ENCODE measurements around the gene TEX55. TPM values are rescaled to one million over a fixed set of nuclear protein-coding genes. Genes with fewer than 3 reads are reported as not detected.
"Not testable (repeated sequence)": the region's sequence is repeated elsewhere in the genome, so short reads cannot be mapped to it uniquely, and the experiment has no call there.

The TEX55 gene
- total RNA-seq, 2 experiments from 2014 or later, result not detected

GRCh38 chr3:119164745-119165144, 18.8 kb downstream of the TEX55 start:
- H3K36me3 Mint-ChIP-seq (ENCODE audit: low read depth); H3K4me3 Mint-ChIP-seq; intact Hi-C loops (cut with micrococcal nuclease); DNase-seq; H3K27me3 Mint-ChIP-seq (ENCODE audit: low read depth); H3K4me1 Mint-ChIP-seq (ENCODE audit: low read depth); CTCF ChIA-PET; H3K9me3 Mint-ChIP-seq; H3K27ac Mint-ChIP-seq: not testable (repeated sequence)

- no peaks in the 10 kb centered on the region for H3K4me1 Mint-ChIP-seq (ENCODE audit: low read depth)
- intact Hi-C loops (cut with micrococcal nuclease), result no loop called here
- H3K36me3 Mint-ChIP-seq (ENCODE audit: low read depth), result no peaks in the 10 kb centered on the region
- H3K4me3 Mint-ChIP-seq, result no peak overlapping the region
- H3K27me3 Mint-ChIP-seq (ENCODE audit: low read depth), result no peaks in the 10 kb centered on the region
- CTCF ChIA-PET, result no interaction called here
- DNase-seq, result no peak
- no peak overlapping the region for H3K27ac Mint-ChIP-seq
- no peaks in the 10 kb centered on the region for H3K9me3 Mint-ChIP-seq
Observed at GRCh38 chr3:119170821-119171220, 24.9 kb downstream of the TEX55 start.

GRCh38 chr3:119173325-119173724, 27.4 kb downstream of the TEX55 start, which contains the start of gene UPK1B:
Gene UPK1B, plus strand, starts transcription at chr3:119173598. Its CDS starts 13,144 bp downstream, at chr3:119186742.
- CTCF ChIA-PET, result no interaction called here
- intact Hi-C loops (cut with micrococcal nuclease), result no loop called here
- no peak for DNase-seq
- H3K9me3 Mint-ChIP-seq, result no peaks in the 10 kb centered on the region
- H3K4me1 Mint-ChIP-seq (ENCODE audit: low read depth), result no peaks in the 10 kb centered on the region
- no peak within 1 kb of the TSS for H3K27ac Mint-ChIP-seq
- no peak within 1 kb of the TSS for H3K4me3 Mint-ChIP-seq
- peaks cover 2% of the 10 kb centered on the region for H3K27me3 Mint-ChIP-seq (ENCODE audit: low read depth)
- no peaks in the 10 kb centered on the region for H3K36me3 Mint-ChIP-seq (ENCODE audit: low read depth)

GRCh38 chr3:119175872-119176756, 30.1 kb downstream of the TEX55 start:
- intact Hi-C loops (cut with micrococcal nuclease), result no loop called here
- no peaks in the 10 kb centered on the region for H3K4me1 Mint-ChIP-seq (ENCODE audit: low read depth)
- no peak overlapping the region for H3K4me3 Mint-ChIP-seq
- no peaks in the 10 kb centered on the region for H3K9me3 Mint-ChIP-seq
- H3K27ac Mint-ChIP-seq, result no peak overlapping the region
- CTCF ChIA-PET, result interaction anchor here (0.6 kb wide), 1 partner anchor 9 kb away, joined by 3 read pairs; no protein-coding TSS in a partner anchor
- DNase-seq, result no peak
- H3K27me3 Mint-ChIP-seq (ENCODE audit: low read depth), result peaks cover 2% of the 10 kb centered on the region
- no peaks in the 10 kb centered on the region for H3K36me3 Mint-ChIP-seq (ENCODE audit: low read depth)

DNA sequence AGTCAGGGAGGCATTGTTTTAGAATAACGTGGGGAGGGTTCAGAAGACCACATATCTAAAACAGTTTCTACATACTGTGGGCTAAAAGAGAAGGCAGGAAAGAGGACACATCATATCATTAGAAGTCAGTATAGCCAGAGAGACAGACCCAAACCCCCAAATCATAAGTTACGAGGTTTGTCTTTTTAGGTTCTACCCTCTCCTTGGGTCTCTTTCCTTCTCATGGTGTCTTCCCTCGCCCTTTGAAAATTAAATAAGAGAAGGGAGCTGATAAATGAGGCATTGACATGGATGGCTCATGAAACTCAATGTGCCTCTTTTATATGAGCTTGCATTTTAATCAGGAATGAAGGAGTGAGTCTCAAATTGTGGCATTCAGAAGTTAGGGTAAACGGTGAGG, 30.8 kb downstream of the TEX55 start:
- Mint-ChIP-seq H3K9me3 (no peaks in the 10 kb centered on the region), H3K27ac (no peak overlapping the region), H3K4me1 (ENCODE audit: low read depth) (no peaks in the 10 kb centered on the region), H3K4me3 (no peak overlapping the region), H3K27me3 (ENCODE audit: low read depth) (peaks cover 2% of the 10 kb centered on the region), H3K36me3 (ENCODE audit: low read depth) (no peaks in the 10 kb centered on the region)
- intact Hi-C loops (cut with micrococcal nuclease), result no loop called here
- CTCF ChIA-PET, result interaction anchor here (1.2 kb wide), 1 partner anchor 72 kb away, joined by 4 read pairs; no protein-coding TSS in a partner anchor
- no peak for DNase-seq

DNA sequence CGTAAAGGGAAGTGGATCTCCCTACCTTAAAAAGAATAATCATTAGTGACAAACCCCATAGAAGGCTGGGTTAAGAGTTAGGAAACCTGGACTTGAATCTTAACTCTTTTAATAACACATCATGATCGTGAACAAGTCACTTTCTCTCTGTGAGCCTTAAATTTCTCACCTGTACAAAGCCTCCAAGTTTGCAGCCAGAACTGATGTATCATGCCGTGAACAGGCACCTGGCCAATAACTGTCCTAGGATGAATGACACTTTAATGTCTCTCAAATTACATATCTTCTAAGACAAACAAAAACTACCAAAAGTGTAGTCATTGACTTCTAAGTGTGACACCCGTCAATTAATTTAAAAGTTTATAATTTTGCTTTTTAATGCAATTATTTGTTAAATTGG, 31.4 kb downstream of the TEX55 start:
- DNase-seq, result no peak
- Mint-ChIP-seq H3K27me3 (ENCODE audit: low read depth) (peaks cover 2% of the 10 kb centered on the region), H3K27ac (no peak overlapping the region), H3K4me3 (no peak overlapping the region), H3K9me3 (no peaks in the 10 kb centered on the region), H3K4me1 (ENCODE audit: low read depth) (no peaks in the 10 kb centered on the region), H3K36me3 (ENCODE audit: low read depth) (no peaks in the 10 kb centered on the region)
- intact Hi-C loops (cut with micrococcal nuclease), result no loop called here
- CTCF ChIA-PET, result interaction anchor here (1.2 kb wide), 1 partner anchor 72 kb away, joined by 4 read pairs; no protein-coding TSS in a partner anchor

DNA sequence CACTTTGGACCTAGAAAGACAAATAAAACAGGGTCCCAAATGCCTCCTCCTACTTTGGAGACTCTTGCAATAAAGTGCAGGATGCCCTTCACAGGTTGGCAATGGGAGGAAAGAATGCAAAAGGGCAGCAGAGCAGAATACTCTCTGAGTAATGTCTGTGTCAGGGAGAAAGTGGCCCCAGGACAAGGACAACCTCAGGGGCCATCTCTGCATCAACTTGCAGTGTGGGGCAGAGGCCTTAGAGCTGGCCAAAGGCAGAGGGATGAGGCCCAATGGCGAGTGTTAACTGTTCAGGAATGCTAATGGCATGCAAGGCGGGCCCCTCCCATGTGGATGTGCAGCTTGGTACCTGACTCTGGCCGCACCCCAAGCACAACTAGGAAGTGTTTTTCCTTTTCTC, 35.8 kb downstream of the TEX55 start:
- CTCF ChIA-PET, result interaction anchor here (1.0 kb wide), 1 partner anchor 171 kb away, joined by 3 read pairs; no protein-coding TSS in a partner anchor
- H3K27me3 Mint-ChIP-seq (ENCODE audit: low read depth), result peaks cover 2% of the 10 kb centered on the region
- intact Hi-C loops (cut with micrococcal nuclease), result no loop called here

DNA sequence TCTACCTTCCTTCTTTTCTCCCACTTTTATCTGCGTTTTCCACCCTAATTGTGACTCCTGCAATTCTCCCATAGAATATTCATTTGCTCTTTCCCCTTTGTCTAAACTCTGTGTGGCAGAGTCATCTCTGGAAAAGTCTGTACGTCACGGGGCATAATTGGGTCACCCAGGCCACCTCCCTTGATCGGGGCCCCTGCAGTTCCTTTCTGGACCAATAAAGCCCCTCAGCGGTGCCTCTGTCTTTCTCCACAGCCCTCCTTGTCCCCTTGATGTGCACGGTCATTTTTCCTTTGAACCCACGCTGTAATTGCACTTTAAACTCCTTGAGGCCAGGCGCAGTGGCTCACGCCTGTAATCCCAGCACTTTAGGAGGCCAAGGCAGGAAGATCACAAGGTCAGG, 38.1 kb downstream of the TEX55 start:
- Mint-ChIP-seq H3K27ac (no peak overlapping the region), H3K4me3 (no peak overlapping the region), H3K27me3 (ENCODE audit: low read depth) (no peaks in the 10 kb centered on the region), H3K4me1 (ENCODE audit: low read depth) (peaks cover 3% of the 10 kb centered on the region), H3K9me3 (no peaks in the 10 kb centered on the region), H3K36me3 (ENCODE audit: low read depth) (no peaks in the 10 kb centered on the region)
- intact Hi-C loops (cut with micrococcal nuclease), result no loop called here
- CTCF ChIA-PET, result no interaction called here
- DNase-seq, result no peak

More for the DNA sequence above, 35.8 kb downstream of the TEX55 start:
- no peak for DNase-seq
- H3K4me3 Mint-ChIP-seq, result no peak overlapping the region
- H3K4me1 Mint-ChIP-seq (ENCODE audit: low read depth), result peaks cover 3% of the 10 kb centered on the region
- no peak overlapping the region for H3K27ac Mint-ChIP-seq
- no peaks in the 10 kb centered on the region for H3K9me3 Mint-ChIP-seq
- no peaks in the 10 kb centered on the region for H3K36me3 Mint-ChIP-seq (ENCODE audit: low read depth)

DNA sequence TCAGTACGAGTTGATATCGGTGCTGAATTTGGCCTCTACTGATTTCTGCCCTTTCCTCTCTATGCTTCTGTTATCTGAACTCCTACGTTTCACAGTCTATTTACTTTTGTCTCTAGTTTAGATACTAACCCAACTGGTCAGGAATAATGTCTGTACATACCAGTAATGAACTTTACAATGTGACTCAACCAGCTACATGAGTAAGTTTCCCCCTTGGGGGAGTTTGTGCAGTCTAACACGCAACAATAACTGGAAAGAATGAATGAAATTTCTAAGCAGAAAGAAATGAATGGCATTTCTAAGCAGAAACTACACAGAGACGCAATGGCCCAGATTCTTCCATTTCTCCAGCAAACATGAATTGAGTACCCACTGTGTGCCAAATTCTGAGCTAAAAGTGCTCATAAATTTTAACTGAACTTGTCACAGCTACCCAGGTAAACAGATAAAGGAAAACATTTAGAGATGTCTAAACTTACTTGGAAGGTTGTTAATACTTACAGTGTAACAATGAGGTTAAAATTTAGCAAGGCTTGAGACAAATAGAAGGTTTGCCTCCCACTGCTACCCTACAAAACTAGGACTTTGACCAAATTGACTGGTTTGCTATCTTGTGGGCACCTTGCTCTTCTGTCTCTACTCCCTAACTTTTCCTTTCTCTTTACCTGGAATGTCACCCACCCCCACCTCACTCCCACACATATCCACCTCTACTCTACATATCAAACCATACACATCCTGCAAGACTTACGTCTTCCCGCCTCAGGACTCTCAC, 39.0 kb downstream of the TEX55 start:
- H3K27ac Mint-ChIP-seq, result no peak overlapping the region
- no peak overlapping the region for H3K4me3 Mint-ChIP-seq
- no peaks in the 10 kb centered on the region for H3K36me3 Mint-ChIP-seq (ENCODE audit: low read depth)
- H3K27me3 Mint-ChIP-seq (ENCODE audit: low read depth), result no peaks in the 10 kb centered on the region
- CTCF ChIA-PET, result interaction anchor here (0.9 kb wide), 1 partner anchor 9 kb away, joined by 3 read pairs; no protein-coding TSS in a partner anchor
- intact Hi-C loops (cut with micrococcal nuclease), result no loop called here
- H3K4me1 Mint-ChIP-seq (ENCODE audit: low read depth), result peaks cover 3% of the 10 kb centered on the region
- H3K9me3 Mint-ChIP-seq, result no peaks in the 10 kb centered on the region
- DNase-seq, result no peak

GRCh38 chr3:119187266-119187665, 41.3 kb downstream of the TEX55 start:
- Mint-ChIP-seq H3K27me3 (ENCODE audit: low read depth) (no peaks in the 10 kb centered on the region), H3K36me3 (ENCODE audit: low read depth) (no peaks in the 10 kb centered on the region), H3K9me3 (no peaks in the 10 kb centered on the region), H3K4me1 (ENCODE audit: low read depth) (peaks cover 3% of the 10 kb centered on the region), H3K27ac (no peak overlapping the region), H3K4me3 (no peak overlapping the region)
- intact Hi-C loops (cut with micrococcal nuclease), result no loop called here
- CTCF ChIA-PET, result no interaction called here
- DNase-seq, result no peak

DNA sequence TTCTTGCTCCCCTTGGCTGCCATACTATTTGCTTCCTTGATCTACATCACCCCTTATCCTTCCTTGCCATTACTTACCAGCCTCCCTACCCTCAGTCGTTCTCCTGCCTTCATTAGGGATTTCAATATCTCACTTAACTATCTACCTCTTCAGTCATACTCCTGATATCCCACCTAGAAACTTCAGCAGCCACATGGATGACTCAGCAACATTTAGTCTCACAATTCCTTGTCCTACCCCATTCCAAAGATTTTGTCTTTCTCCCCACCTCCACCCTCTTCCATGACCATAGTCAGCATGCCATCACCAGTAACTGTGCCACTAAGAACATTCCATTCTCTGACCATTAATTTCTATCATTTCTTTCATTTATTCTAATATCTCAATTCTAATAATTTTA, 45.8 kb downstream of the TEX55 start:
- Mint-ChIP-seq H3K9me3 (no peaks in the 10 kb centered on the region), H3K27me3 (ENCODE audit: low read depth) (no peaks in the 10 kb centered on the region), H3K27ac (no peak overlapping the region), H3K4me3 (no peak overlapping the region), H3K4me1 (ENCODE audit: low read depth) (no peaks in the 10 kb centered on the region), H3K36me3 (ENCODE audit: low read depth) (no peaks in the 10 kb centered on the region)
- DNase-seq, result no peak
- intact Hi-C loops (cut with micrococcal nuclease), result no loop called here
- CTCF ChIA-PET, result no interaction called here

- intact Hi-C loops (cut with micrococcal nuclease), result no loop called here
- no peaks in the 10 kb centered on the region for H3K27me3 Mint-ChIP-seq (ENCODE audit: low read depth)
- CTCF ChIA-PET, result no interaction called here
- DNase-seq, result no peak
- no peaks in the 10 kb centered on the region for H3K4me1 Mint-ChIP-seq (ENCODE audit: low read depth)
- H3K27ac Mint-ChIP-seq, result no peak overlapping the region
- no peaks in the 10 kb centered on the region for H3K36me3 Mint-ChIP-seq (ENCODE audit: low read depth)
- H3K9me3 Mint-ChIP-seq, result no peaks in the 10 kb centered on the region
- H3K4me3 Mint-ChIP-seq, result no peak overlapping the region
Observed at GRCh38 chr3:119194237-119195150, 48.5 kb downstream of the TEX55 start.

All from activated naive CD4-positive, alpha-beta T cell treated with anti-CD3 and anti-CD28 coated beads for 36 hours (primary cell).